ENCODE results near the gene KRT2. TPM values are rescaled to one million over a fixed set of nuclear protein-coding genes. Genes with fewer than 3 reads are reported as not detected.

KRT2 gene
- total and polyA plus RNA-seq, 9 of the 15 experiments (the other 6 are each of a cell fraction or from before 2014, with no cell fraction given), result 0.03 to 0.69 (median 0.07) TPM; not detected in 2

DNA sequence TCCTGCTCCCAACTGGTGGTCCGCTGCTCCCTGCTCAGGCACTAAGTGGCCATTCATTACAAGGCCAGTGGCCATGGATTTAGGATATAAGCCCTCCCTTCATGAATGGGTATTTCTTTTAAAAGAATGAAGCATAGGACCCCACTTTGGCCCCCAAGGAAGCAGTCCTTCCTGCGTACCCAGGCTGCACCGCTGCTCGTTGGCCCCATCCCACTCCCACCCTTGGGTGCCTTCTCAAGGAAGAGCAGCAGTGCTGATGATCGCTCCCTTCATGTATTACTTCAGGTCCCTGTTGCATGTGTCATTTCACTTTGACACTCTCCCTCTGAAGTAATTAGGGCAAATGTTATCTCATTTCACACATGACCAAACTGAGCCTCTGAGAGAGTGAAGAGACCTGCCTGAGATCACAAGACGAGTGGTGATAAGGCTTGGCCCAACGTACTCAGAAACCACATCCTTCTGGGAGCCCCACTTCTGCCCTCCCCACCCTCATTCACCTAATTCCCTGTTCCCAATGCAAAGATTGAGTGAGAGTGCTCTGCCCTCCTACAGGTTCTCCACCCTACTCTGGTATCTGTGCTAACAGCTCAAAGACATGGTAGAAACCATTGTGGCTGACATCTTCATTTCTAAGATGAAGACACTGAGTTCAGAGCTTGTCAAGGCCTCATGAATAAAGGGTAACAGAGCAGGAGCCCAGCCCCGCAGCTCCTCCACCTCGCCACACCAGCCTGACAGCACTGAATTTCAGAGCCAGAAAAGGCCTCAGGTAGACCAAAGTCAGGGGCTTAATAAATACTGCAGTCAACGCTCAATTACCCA lies 10.3 kb upstream of the KRT2 start (continued):
- TF ChIP-seq, protein P1, sequence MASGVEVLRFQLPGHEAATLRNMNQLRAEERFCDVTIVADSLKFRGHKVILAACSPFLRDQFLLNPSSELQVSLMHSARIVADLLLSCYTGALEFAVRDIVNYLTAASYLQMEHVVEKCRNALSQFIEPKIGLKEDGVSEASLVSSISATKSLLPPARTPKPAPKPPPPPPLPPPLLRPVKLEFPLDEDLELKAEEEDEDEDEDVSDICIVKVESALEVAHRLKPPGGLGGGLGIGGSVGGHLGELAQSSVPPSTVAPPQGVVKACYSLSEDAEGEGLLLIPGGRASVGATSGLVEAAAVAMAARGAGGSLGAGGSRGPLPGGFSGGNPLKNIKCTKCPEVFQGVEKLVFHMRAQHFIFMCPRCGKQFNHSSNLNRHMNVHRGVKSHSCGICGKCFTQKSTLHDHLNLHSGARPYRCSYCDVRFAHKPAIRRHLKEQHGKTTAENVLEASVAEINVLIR (CRISPR knock-in tag; IDR thresholded peaks at IDR 0.05), result no peak
- TF ChIP-seq SP1 (CRISPR knock-in tag; IDR thresholded peaks at IDR 0.05) (no peak; the same call in 1 of the 2 replicates), HNRNPLL (IDR thresholded peaks at IDR 0.05; ENCODE audit: low read depth, low read length, poor library complexity, severe bottlenecking) (no peak), JUN (IDR thresholded peaks at IDR 0.05; ENCODE audit: borderline replicate concordance, low read depth, low read length) (peak; percentile 50; the same call in 1 of the 2 replicates), JUN (CRISPR knock-in tag; IDR thresholded peaks at IDR 0.05; ENCODE audit: borderline replicate concordance) (no peak), RAD51 (IDR thresholded peaks at IDR 0.05; ENCODE audit: borderline replicate concordance, low read depth) (peak; percentile 65; the same call in 1 of the 2 replicates), WHSC1 (IDR thresholded peaks at IDR 0.05; ENCODE audit: low read length) (no peak)
- TF ChIP-seq, protein P2, sequence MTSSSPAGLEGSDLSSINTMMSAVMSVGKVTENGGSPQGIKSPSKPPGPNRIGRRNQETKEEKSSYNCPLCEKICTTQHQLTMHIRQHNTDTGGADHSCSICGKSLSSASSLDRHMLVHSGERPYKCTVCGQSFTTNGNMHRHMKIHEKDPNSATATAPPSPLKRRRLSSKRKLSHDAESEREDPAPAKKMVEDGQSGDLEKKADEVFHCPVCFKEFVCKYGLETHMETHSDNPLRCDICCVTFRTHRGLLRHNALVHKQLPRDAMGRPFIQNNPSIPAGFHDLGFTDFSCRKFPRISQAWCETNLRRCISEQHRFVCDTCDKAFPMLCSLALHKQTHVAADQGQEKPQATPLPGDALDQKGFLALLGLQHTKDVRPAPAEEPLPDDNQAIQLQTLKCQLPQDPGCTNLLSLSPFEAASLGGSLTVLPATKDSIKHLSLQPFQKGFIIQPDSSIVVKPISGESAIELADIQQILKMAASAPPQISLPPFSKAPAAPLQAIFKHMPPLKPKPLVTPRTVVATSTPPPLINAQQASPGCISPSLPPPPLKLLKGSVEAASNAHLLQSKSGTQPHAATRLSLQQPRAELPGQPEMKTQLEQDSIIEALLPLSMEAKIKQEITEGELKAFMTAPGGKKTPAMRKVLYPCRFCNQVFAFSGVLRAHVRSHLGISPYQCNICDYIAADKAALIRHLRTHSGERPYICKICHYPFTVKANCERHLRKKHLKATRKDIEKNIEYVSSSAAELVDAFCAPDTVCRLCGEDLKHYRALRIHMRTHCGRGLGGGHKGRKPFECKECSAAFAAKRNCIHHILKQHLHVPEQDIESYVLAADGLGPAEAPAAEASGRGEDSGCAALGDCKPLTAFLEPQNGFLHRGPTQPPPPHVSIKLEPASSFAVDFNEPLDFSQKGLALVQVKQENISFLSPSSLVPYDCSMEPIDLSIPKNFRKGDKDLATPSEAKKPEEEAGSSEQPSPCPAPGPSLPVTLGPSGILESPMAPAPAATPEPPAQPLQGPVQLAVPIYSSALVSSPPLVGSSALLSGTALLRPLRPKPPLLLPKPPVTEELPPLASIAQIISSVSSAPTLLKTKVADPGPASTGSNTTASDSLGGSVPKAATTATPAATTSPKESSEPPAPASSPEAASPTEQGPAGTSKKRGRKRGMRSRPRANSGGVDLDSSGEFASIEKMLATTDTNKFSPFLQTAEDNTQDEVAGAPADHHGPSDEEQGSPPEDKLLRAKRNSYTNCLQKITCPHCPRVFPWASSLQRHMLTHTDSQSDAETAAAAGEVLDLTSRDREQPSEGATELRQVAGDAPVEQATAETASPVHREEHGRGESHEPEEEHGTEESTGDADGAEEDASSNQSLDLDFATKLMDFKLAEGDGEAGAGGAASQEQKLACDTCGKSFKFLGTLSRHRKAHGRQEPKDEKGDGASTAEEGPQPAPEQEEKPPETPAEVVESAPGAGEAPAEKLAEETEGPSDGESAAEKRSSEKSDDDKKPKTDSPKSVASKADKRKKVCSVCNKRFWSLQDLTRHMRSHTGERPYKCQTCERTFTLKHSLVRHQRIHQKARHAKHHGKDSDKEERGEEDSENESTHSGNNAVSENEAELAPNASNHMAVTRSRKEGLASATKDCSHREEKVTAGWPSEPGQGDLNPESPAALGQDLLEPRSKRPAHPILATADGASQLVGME (CRISPR knock-in tag; IDR thresholded peaks at IDR 0.05), result 0 out of 2 replicates have a peak, but pooled peaks have one; percentile 30
- TF ChIP-seq, protein P3, sequence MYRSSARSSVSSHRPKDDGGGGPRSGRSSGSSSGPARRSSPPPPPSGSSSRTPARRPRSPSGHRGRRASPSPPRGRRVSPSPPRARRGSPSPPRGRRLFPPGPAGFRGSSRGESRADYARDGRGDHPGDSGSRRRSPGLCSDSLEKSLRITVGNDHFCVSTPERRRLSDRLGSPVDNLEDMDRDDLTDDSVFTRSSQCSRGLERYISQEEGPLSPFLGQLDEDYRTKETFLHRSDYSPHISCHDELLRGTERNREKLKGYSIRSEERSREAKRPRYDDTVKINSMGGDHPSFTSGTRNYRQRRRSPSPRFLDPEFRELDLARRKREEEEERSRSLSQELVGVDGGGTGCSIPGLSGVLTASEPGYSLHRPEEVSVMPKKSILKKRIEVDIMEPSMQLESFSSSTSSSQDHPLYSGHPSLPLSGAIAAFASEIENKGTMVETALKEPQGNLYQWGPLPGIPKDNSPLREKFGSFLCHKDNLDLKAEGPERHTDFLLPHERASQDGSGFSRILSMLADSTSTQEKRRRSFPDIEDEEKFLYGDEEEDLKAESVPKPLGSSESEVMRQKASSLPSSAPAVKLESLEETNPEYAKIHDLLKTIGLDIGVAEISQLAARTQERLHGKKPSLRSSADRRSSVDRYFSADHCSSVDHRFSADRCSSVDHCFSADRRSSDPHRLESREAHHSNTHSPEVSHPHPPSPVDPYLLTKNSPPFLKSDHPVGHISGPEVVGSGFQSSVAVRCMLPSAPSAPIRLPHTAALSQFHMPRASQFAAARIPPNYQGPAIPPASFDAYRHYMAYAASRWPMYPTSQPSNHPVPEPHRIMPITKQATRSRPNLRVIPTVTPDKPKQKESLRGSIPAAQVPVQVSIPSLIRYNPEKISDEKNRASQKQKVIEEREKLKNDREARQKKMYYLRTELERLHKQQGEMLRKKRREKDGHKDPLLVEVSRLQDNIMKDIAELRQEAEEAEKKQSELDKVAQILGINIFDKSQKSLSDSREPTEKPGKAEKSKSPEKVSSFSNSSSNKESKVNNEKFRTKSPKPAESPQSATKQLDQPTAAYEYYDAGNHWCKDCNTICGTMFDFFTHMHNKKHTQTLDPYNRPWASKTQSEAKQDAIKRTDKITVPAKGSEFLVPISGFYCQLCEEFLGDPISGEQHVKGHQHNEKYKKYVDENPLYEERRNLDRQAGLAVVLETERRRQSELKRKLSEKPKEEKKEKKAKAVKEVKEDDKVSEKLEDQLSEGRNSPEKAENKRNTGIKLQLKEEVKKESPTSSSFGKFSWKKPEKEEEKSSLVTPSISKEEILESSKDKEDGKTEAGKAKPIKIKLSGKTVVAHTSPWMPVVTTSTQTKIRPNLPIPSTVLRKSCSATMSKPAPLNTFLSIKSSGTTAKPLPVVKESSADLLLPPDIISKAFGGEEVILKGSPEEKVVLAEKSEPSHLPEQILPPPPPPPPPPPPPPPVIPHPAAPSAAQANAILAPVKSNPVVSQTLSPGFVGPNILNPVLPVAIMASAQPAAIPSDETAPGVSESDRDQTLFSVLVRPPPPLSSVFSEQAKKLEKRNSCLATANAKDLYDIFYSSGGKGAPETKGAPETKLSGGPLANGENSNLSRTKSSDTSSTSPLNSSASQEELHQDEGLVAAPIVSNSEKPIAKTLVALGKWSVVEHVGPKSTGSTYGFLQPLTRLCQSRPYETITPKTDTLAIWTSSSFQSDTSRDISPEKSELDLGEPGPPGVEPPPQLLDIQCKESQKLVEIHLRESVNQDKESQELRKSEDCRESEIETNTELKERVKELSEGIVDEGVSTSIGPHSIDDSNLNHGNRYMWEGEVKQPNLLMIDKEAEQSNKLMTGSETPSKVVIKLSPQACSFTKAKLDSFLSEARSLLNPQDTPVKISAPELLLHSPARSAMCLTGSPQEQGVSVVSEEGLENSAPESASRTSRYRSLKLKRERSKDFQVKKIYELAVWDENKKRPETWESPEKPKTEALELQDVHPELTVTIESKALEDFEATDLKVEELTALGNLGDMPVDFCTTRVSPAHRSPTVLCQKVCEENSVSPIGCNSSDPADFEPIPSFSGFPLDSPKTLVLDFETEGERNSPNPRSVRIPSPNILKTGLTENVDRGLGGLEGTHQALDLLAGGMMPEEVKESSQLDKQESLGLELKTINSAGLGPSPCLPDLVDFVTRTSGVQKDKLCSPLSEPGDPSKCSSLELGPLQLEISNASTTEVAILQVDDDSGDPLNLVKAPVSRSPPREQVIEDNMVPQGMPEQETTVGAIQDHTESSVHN (IDR thresholded peaks at IDR 0.05; ENCODE audit: borderline replicate concordance in 1 of 2, low read depth in 1 of 2), result peak in 1 of 2 experiments; percentile 71; a peak in 2 of 4 replicates

Measured in K562 (cell line).